Endodermal cell (in vitro differentiated cells): ENCODE results near the gene HBG1. TPM values are rescaled to one million over a fixed set of nuclear protein-coding genes. Genes with fewer than 3 reads are reported as not detected.
"Not testable (repeated sequence)": the region's sequence is repeated elsewhere in the genome, so short reads cannot be mapped to it uniquely, and the experiment has no call there.

ENCODE experiments used
- DNase-seq: peaks from one replicate; pipeline ENCODE4 v3.0.0-alpha.2; 2017
- H3K27ac ChIP-seq: 2 replicates; pipeline ENCODE4 v1.5.1; 2013; ENCODE audit warnings: mild to moderate bottlenecking, low read depth, low read length, moderate library complexity
- H3K27me3 ChIP-seq: 2 replicates; pipeline ENCODE4 v1.6.1; 2013; ENCODE audit warnings: mild to moderate bottlenecking, low read length, moderate library complexity; ENCODE audit not compliant: insufficient read depth, control insufficient read depth, poor library complexity, severe bottlenecking
- H3K36me3 ChIP-seq: 2 replicates; pipeline ENCODE4 v1.7.0; 2013; ENCODE audit warnings: mild to moderate bottlenecking, low read length, moderate library complexity; ENCODE audit not compliant: control insufficient read depth, insufficient read depth
- H3K4me1 ChIP-seq: one replicate; pipeline ENCODE4 v1.7.0; 2013; ENCODE audit warnings: low read length; ENCODE audit not compliant: control insufficient read depth, insufficient read depth
- H3K4me3 ChIP-seq: 2 replicates; pipeline ENCODE4 v1.5.1; 2013; ENCODE audit warnings: mild to moderate bottlenecking, low read length, moderate library complexity
- H3K9ac ChIP-seq: 2 replicates; pipeline ENCODE4 v1.6.1; 2013; ENCODE audit warnings: mild to moderate bottlenecking, low read length, moderate library complexity; ENCODE audit not compliant: poor library complexity, severe bottlenecking; ENCODE audit errors: extremely low read depth
- H3K9me3 ChIP-seq: 2 replicates; pipeline ENCODE4 v1.6.1; 2013; ENCODE audit warnings: mild to moderate bottlenecking, low read length, moderate library complexity; ENCODE audit not compliant: control insufficient read depth
- H3K27ac Mint-ChIP-seq: 2 replicates; pipeline ENCODE4 v1.8.0; 2020; ENCODE audit warnings: mixed read lengths
- H3K27me3 Mint-ChIP-seq: 2 replicates; pipeline ENCODE4 v1.8.0; 2021; ENCODE audit warnings: mild to moderate bottlenecking, mixed read lengths; ENCODE audit not compliant: insufficient read depth
- H3K36me3 Mint-ChIP-seq: 2 replicates; pipeline ENCODE4 v1.8.0; 2020; ENCODE audit warnings: low read depth, mixed read lengths
- H3K4me1 Mint-ChIP-seq: 2 replicates; pipeline ENCODE4 v1.8.0; 2020; ENCODE audit warnings: mixed read lengths
- H3K4me3 Mint-ChIP-seq: 2 replicates; pipeline ENCODE4 v1.8.0; 2020; ENCODE audit warnings: mild to moderate bottlenecking, moderate library complexity, mixed read lengths
- H3K9me3 Mint-ChIP-seq: 2 replicates; pipeline ENCODE4 v1.8.0; 2020; ENCODE audit warnings: mild to moderate bottlenecking, mixed read lengths
- CTCF ChIP-seq: fragments of 200-600 bp; sonication (generic); conservative IDR thresholded peaks from 2 replicates; pipeline ENCODE4 v1.5.0; 2021; ENCODE audit warnings: antibody characterized with exemption, mild to moderate bottlenecking
- WGBS, 2 experiments: methylation state at CpG; one replicate each; pipeline versions ENCODE4 v1.1.5 to v1.1.7; 2013; ENCODE audit warnings: missing lambda C conversion rate in 2 of 2, mixed read lengths in 1 of 2; ENCODE audit not compliant: insufficient coverage in 1 of 2, insufficient read length in 1 of 2; 5-methylcytosine and 5-hydroxymethylcytosine counted together
- long read RNA-seq, 4 experiments: library from polyadenylated mRNA in 2 of 4; library from RNA in 1 of 4; library from capped mRNA in 1 of 4; stranded (forward) in 3 of 4; unstranded in 1 of 4; transcript quantifications; one replicate each; pipeline ENCODE4 v2.0.0, GENCODE V29; 2020 to 2021; ENCODE audit warnings: inconsistent platforms in 1 of 4
- polyA plus RNA-seq, 2 experiments: library from polyadenylated mRNA; stranded (reverse); fragments of 50-300 nt; gene quantifications; one replicate each; pipeline ENCODE4 v1.2.3, GENCODE V29; 2013
- total RNA-seq, 2 donors: library from RNA; stranded (reverse); fragmentation: NEBNext Ultra II Directional in 1 of 2; extraction: Animal tissue kit (Norgen Biotek cat#: 25700) in 1 of 2; gene quantifications; 2 replicates in 1 of 2; 3 replicates in 1 of 2; pipeline ENCODE4 v1.2.1, GENCODE V29; 2021

HBG1 gene
- total RNA-seq = not detected
- polyA plus RNA-seq (2013, experiment 1 of 2) = not detected
- not detected for polyA plus RNA-seq (2013, experiment 2 of 2)
- long read RNA-seq, experiment 1 = 0 reads
- long read RNA-seq, experiment 2 = 0 reads
- long read RNA-seq, experiment 3 = 0 reads
- long read RNA-seq, experiment 4 = 0 reads

- H3K9ac ChIP-seq, H3K9me3 ChIP-seq, DNase-seq, H3K27ac ChIP-seq, H3K9me3 Mint-ChIP-seq, H3K36me3 Mint-ChIP-seq, H3K36me3 ChIP-seq, H3K4me3 Mint-ChIP-seq, H3K27me3 Mint-ChIP-seq, H3K27me3 ChIP-seq, H3K4me1 ChIP-seq, H3K27ac Mint-ChIP-seq, H3K4me3 ChIP-seq, H3K4me1 Mint-ChIP-seq: not testable (repeated sequence)
- 92% methylated on average over 3 of the region's 9 CpGs; no CpG with 5 or more reads in 1 of the 2 experiments for WGBS, 2 experiments
Observed at GRCh38 chr11:5249807-5250396, at the start of gene HBG1. HBG1 (minus strand) TSS chr11:5249857; CDS start chr11:5249804, 53 bp downstream.

GRCh38 chr11:5298451-5298850 lies 48.8 kb upstream of the HBG1 start:
- no peaks in the 10 kb centered on the region for H3K36me3 ChIP-seq
- WGBS, 2 experiments = 92 to 100% methylated on average over 1 of the region's 1 CpG
- no peak overlapping the region for H3K27ac ChIP-seq

GRCh38 chr11:5297721-5298323 lies 48.2 kb upstream of the HBG1 start:
- Histone ChIP-seq H3K4me3 (no peak overlapping the region), H3K4me1 (no peaks in the 10 kb centered on the region), H3K9ac (no peak overlapping the region), H3K27ac (no peak overlapping the region), H3K9me3 (peaks cover 7% of the 10 kb centered on the region), H3K36me3 (no peaks in the 10 kb centered on the region), H3K27me3 (no peaks in the 10 kb centered on the region)
- H3K4me1 Mint-ChIP-seq = peaks cover 11% of the 10 kb centered on the region
- H3K27ac Mint-ChIP-seq = no peak overlapping the region
- no peaks in the 10 kb centered on the region for H3K27me3 Mint-ChIP-seq
- WGBS, 2 experiments = 86 to 90% methylated on average over 2 to 3 of the region's 4 CpGs
- TF ChIP-seq CTCF = no peak
- no peak for DNase-seq
- H3K9me3 Mint-ChIP-seq = peaks cover 6% of the 10 kb centered on the region
- no peaks in the 10 kb centered on the region for H3K36me3 Mint-ChIP-seq
- H3K4me3 Mint-ChIP-seq = no peak overlapping the region

More at GRCh38 chr11:5298451-5298850, 48.8 kb upstream of the HBG1 start:
- H3K4me3 Mint-ChIP-seq = no peak overlapping the region
- no peaks in the 10 kb centered on the region for H3K27me3 Mint-ChIP-seq
- TF ChIP-seq CTCF = no peak
- no peak overlapping the region for H3K27ac Mint-ChIP-seq
- DNase-seq = no peak
- Histone ChIP-seq H3K4me3 (no peak overlapping the region), H3K9me3 (peaks cover under 1% of the 10 kb centered on the region), H3K27me3 (no peaks in the 10 kb centered on the region), H3K4me1 (no peaks in the 10 kb centered on the region), H3K9ac (no peak overlapping the region)
- peaks cover 2% of the 10 kb centered on the region for H3K9me3 Mint-ChIP-seq
- no peaks in the 10 kb centered on the region for H3K36me3 Mint-ChIP-seq
- H3K4me1 Mint-ChIP-seq = peaks cover 11% of the 10 kb centered on the region

- H3K9me3 Mint-ChIP-seq, H3K36me3 ChIP-seq, H3K27ac ChIP-seq, H3K27me3 Mint-ChIP-seq, DNase-seq, H3K36me3 Mint-ChIP-seq, H3K27ac Mint-ChIP-seq, H3K4me1 ChIP-seq, H3K4me1 Mint-ChIP-seq, H3K4me3 Mint-ChIP-seq, H3K4me3 ChIP-seq, H3K27me3 ChIP-seq, H3K9ac ChIP-seq: not testable (repeated sequence)
- WGBS, 2 experiments = 96 to 97% methylated on average over 18 to 40 of the region's 41 CpGs
- peaks cover 10% of the 10 kb centered on the region for H3K9me3 ChIP-seq
Observed at GRCh38 chr11:5294342-5294995, 44.8 kb upstream of the HBG1 start.
